Measurements from ENCODE around the gene EIF2B5. TPM values are rescaled to one million over a fixed set of nuclear protein-coding genes. Genes with fewer than 3 reads are reported as not detected.

Gene EIF2B5
- total and polyA plus RNA-seq, 2 of the 13 experiments (the other 11 are each of a cell fraction or from before 2014, with no cell fraction given), result 38.4 to 60.2 TPM

DNA sequence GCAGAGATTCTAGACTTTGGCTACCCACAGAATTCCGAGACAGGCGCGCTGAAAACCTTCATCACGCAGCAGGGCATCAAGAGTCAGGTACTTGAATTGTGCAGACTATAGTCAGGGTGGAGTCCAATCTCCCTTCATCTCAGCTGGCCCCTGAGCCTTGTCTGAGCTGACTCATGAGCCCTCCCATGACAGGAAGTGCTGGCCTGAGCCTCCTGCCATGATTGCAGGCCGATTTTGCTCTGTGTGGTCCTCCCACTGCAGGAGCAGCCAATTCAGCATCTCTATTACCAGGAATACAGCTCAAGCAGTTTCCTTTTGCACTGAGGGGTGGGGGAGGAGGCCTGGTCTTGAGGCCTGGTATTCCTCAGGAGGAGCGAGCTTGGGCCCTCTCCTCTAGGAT lies 45.0 kb downstream of the EIF2B5 start:
- intact Hi-C loops (cut with micrococcal nuclease; ENCODE audit: unreplicated experiment), result no loop called here

More for the DNA sequence above, 45.0 kb downstream of the EIF2B5 start:
- ChIA-PET POLR2A (interaction anchor here (0.7 kb wide), 1 partner anchor 28 kb away, joined by 3 read pairs; no protein-coding TSS in a partner anchor), CTCF (ENCODE audit: low intra/inter-chr PET ratio, low total read pairs) (no interaction called here)
- no peak overlapping the region for H3K4me2 ChIP-seq (ENCODE audit: low read depth, low read length)
- H3K9ac ChIP-seq (ENCODE audit: insufficient read depth, low read depth, low read length), result no peak overlapping the region
- WGBS (ENCODE audit: low lambda C conversion rate), result 96% methylated on average over 4 of the region's 6 CpGs
- no peak overlapping the region for H3K4me3 ChIP-seq (replicated peaks in 1 of 3; ENCODE audit: insufficient read depth in 1 of 3, low read depth in 2 of 3, low read length in 3 of 3)
- H3K9me3 ChIP-seq (ENCODE audit: low read length), result no peaks in the 10 kb centered on the region
- FAIRE-seq (no peak), ATAC-seq (no peak), DNase-seq (ENCODE audit: low spot score) (no peak)
- no TSS peak for BruUV-seq (replicated peaks)
- in situ Hi-C loops (cut with HindIII; ENCODE audit: extremely low pct_ligation_motif_present, low pct_unique_long_range_greater_than_20kb), result no loop called here
- H3K4me1 ChIP-seq (ENCODE audit: insufficient read depth, low read length), result peaks cover 20% of the 10 kb centered on the region
- TF ChIP-seq MED8 (CRISPR knock-in tag; IDR thresholded peaks at IDR 0.05; ENCODE audit: insufficient replicate concordance) (no peak), XRCC5 (optimal IDR thresholded peaks at IDR 0.05; ENCODE audit: low read length) (no peak), NR2F6 (IDR thresholded peaks at IDR 0.05) (no peak), NR2F6 (CRISPR knock-in tag; IDR thresholded peaks at IDR 0.05) (no peak), PCBP2 (optimal IDR thresholded peaks at IDR 0.05; ENCODE audit: low read depth, low read length, poor library complexity, severe bottlenecking) (no peak), HOXA3 (CRISPR knock-in tag; IDR thresholded peaks at IDR 0.05) (no peak), SMC3 (IDR thresholded peaks at IDR 0.05; ENCODE audit: low read length) (no peak), MBNL3 (CRISPR knock-in tag; conservative IDR thresholded peaks at IDR 0.05) (no peak), ZNF569 (CRISPR knock-in tag; IDR thresholded peaks at IDR 0.05; ENCODE audit: borderline replicate concordance) (no peak), ZNF441 (CRISPR knock-in tag; IDR thresholded peaks at IDR 0.05; ENCODE audit: borderline replicate concordance) (no peak)
- TF ChIP-seq, protein P1, sequence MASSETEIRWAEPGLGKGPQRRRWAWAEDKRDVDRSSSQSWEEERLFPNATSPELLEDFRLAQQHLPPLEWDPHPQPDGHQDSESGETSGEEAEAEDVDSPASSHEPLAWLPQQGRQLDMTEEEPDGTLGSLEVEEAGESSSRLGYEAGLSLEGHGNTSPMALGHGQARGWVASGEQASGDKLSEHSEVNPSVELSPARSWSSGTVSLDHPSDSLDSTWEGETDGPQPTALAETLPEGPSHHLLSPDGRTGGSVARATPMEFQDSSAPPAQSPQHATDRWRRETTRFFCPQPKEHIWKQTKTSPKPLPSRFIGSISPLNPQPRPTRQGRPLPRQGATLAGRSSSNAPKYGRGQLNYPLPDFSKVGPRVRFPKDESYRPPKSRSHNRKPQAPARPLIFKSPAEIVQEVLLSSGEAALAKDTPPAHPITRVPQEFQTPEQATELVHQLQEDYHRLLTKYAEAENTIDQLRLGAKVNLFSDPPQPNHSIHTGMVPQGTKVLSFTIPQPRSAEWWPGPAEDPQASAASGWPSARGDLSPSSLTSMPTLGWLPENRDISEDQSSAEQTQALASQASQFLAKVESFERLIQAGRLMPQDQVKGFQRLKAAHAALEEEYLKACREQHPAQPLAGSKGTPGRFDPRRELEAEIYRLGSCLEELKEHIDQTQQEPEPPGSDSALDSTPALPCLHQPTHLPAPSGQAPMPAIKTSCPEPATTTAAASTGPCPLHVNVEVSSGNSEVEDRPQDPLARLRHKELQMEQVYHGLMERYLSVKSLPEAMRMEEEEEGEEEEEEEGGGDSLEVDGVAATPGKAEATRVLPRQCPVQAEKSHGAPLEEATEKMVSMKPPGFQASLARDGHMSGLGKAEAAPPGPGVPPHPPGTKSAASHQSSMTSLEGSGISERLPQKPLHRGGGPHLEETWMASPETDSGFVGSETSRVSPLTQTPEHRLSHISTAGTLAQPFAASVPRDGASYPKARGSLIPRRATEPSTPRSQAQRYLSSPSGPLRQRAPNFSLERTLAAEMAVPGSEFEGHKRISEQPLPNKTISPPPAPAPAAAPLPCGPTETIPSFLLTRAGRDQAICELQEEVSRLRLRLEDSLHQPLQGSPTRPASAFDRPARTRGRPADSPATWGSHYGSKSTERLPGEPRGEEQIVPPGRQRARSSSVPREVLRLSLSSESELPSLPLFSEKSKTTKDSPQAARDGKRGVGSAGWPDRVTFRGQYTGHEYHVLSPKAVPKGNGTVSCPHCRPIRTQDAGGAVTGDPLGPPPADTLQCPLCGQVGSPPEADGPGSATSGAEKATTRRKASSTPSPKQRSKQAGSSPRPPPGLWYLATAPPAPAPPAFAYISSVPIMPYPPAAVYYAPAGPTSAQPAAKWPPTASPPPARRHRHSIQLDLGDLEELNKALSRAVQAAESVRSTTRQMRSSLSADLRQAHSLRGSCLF (CRISPR knock-in tag; IDR thresholded peaks at IDR 0.05; ENCODE audit: borderline replicate concordance), result no peak
- TF ChIP-seq, protein P2, sequence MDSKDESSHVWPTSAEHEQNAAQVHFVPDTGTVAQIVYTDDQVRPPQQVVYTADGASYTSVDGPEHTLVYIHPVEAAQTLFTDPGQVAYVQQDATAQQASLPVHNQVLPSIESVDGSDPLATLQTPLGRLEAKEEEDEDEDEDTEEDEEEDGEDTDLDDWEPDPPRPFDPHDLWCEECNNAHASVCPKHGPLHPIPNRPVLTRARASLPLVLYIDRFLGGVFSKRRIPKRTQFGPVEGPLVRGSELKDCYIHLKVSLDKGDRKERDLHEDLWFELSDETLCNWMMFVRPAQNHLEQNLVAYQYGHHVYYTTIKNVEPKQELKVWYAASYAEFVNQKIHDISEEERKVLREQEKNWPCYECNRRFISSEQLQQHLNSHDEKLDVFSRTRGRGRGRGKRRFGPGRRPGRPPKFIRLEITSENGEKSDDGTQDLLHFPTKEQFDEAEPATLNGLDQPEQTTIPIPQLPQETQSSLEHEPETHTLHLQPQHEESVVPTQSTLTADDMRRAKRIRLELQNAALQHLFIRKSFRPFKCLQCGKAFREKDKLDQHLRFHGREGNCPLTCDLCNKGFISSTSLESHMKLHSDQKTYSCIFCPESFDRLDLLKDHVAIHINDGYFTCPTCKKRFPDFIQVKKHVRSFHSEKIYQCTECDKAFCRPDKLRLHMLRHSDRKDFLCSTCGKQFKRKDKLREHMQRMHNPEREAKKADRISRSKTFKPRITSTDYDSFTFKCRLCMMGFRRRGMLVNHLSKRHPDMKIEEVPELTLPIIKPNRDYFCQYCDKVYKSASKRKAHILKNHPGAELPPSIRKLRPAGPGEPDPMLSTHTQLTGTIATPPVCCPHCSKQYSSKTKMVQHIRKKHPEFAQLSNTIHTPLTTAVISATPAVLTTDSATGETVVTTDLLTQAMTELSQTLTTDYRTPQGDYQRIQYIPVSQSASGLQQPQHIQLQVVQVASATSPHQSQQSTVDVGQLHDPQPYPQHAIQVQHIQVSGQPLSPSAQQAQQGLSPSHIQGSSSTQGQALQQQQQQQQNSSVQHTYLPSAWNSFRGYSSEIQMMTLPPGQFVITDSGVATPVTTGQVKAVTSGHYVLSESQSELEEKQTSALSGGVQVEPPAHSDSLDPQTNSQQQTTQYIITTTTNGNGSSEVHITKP (CRISPR knock-in tag; IDR thresholded peaks at IDR 0.05; ENCODE audit: low read depth), result no peak
- TF ChIP-seq, protein P3, sequence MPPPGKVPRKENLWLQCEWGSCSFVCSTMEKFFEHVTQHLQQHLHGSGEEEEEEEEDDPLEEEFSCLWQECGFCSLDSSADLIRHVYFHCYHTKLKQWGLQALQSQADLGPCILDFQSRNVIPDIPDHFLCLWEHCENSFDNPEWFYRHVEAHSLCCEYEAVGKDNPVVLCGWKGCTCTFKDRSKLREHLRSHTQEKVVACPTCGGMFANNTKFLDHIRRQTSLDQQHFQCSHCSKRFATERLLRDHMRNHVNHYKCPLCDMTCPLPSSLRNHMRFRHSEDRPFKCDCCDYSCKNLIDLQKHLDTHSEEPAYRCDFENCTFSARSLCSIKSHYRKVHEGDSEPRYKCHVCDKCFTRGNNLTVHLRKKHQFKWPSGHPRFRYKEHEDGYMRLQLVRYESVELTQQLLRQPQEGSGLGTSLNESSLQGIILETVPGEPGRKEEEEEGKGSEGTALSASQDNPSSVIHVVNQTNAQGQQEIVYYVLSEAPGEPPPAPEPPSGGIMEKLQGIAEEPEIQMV (CRISPR knock-in tag; IDR thresholded peaks at IDR 0.05; ENCODE audit: low read depth), result no peak
- peaks cover 16% of the 10 kb centered on the region for H3K79me2 ChIP-seq (ENCODE audit: insufficient read depth, low read length)
- no peaks in the 10 kb centered on the region; the same call in 1 of the 2 replicates for H4K20me1 ChIP-seq (ENCODE audit: insufficient read depth, low read length)
- H2AFZ ChIP-seq (ENCODE audit: low read length), result no peak overlapping the region
- no peak overlapping the region for H3K27ac ChIP-seq (ENCODE audit: extremely low read length, insufficient read depth, low read length)
- H3K36me3 ChIP-seq (replicated peaks in 1 of 2; ENCODE audit: control insufficient read depth in 1 of 2, insufficient read depth in 2 of 2, low read length in 2 of 2), result peaks cover 55 to 70% of the 10 kb centered on the region in 2 experiments
- no peaks in the 10 kb centered on the region; a peak in 1 of 5 replicates for H3K27me3 ChIP-seq (ENCODE audit: control insufficient read depth in 1 of 2, insufficient read depth in 2 of 2, low read length in 2 of 2)
